Lower leg skin (tissue), 4 donors: ENCODE measurements around the gene SPAG9. TPM values are rescaled to one million over a fixed set of nuclear protein-coding genes. Genes with fewer than 3 reads are reported as not detected.

Source experiments
- DNase-seq, 2 donors: peaks; one replicate each; pipeline ENCODE4 v3.0.0-alpha.2; 2019; ENCODE audit warnings: low spot score in 2 of 2
- H3K4me3 ChIP-seq: fragments of 200-600 bp; sonication (generic); 2 replicates; pipeline ENCODE4 v1.5.1; 2017; ENCODE audit warnings: mild to moderate bottlenecking, low read depth; ENCODE audit not compliant: poor library complexity, severe bottlenecking
- POLR2A ChIP-seq, 2 donors: fragments of 450-650 bp; IDR thresholded peaks; one replicate each; pipeline ENCODE4 v1.6.1; 2016 to 2017; ENCODE audit warnings: antibody characterized with exemption in 2 of 2, mild to moderate bottlenecking in 1 of 2, moderate library complexity in 1 of 2
- WGBS, 2 donors: methylation state at CpG; one replicate each; pipeline ENCODE4 v1.1.5; 2018; 5-methylcytosine and 5-hydroxymethylcytosine counted together
- intact Hi-C: fragments of 100-400 bp; cut with DNase I; formaldehyde crosslinking; loops from one replicate; pipeline ENCODE4 v1.15.0; 2023; ENCODE audit warnings: low total_unique reads
- total RNA-seq, 4 donors: library from RNA; depleted of rRNA; stranded (reverse); fragments of >200 nt; gene quantifications; one replicate each; pipeline ENCODE4 v1.1.0, GENCODE V29; 2016
- TF ChIP-seq, protein P1 (sequence below), 3 donors: fragments of 450-650 bp; IDR thresholded peaks; one replicate each; pipeline ENCODE4 v1.5.1; 2016; ENCODE audit warnings: antibody characterized with exemption in 3 of 3, mild to moderate bottlenecking in 3 of 3, moderate library complexity in 2 of 3

Gene SPAG9
- total RNA-seq, 4 donors from 2014 or later: 63.7 to 106 (median 69.3) TPM

DNA sequence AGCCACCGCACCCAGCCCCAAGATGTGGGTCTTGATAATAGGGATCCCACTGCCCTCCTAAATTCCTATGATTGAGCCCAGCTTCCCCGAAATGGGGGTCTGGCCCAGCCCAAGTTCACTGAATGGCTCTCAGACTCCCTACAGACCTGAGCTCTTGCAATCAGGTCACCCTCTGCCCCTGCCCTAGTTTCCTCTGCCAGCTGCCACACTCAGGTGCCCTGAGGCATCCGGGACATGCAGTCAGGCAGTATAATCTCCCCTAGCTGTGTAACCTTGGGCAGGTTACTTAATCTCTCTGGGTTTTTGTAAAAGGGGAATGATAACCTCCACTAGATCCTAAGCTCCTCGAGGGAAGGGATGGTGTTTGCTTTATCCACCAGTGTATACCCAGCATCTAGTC is 193.4 kb downstream of the SPAG9 start:
- intact Hi-C loops: no loop called here
- H3K4me3 ChIP-seq: no peak overlapping the region
- no peak for DNase-seq
- 78 to 100% methylated on average over 2 to 4 of the region's 4 CpGs for WGBS, 2 donors
- TF ChIP-seq POLR2A (IDR thresholded peaks at IDR 0.05): no peak
- TF ChIP-seq, protein P1, sequence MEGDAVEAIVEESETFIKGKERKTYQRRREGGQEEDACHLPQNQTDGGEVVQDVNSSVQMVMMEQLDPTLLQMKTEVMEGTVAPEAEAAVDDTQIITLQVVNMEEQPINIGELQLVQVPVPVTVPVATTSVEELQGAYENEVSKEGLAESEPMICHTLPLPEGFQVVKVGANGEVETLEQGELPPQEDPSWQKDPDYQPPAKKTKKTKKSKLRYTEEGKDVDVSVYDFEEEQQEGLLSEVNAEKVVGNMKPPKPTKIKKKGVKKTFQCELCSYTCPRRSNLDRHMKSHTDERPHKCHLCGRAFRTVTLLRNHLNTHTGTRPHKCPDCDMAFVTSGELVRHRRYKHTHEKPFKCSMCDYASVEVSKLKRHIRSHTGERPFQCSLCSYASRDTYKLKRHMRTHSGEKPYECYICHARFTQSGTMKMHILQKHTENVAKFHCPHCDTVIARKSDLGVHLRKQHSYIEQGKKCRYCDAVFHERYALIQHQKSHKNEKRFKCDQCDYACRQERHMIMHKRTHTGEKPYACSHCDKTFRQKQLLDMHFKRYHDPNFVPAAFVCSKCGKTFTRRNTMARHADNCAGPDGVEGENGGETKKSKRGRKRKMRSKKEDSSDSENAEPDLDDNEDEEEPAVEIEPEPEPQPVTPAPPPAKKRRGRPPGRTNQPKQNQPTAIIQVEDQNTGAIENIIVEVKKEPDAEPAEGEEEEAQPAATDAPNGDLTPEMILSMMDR (IDR thresholded peaks at IDR 0.05): no peak

DNA sequence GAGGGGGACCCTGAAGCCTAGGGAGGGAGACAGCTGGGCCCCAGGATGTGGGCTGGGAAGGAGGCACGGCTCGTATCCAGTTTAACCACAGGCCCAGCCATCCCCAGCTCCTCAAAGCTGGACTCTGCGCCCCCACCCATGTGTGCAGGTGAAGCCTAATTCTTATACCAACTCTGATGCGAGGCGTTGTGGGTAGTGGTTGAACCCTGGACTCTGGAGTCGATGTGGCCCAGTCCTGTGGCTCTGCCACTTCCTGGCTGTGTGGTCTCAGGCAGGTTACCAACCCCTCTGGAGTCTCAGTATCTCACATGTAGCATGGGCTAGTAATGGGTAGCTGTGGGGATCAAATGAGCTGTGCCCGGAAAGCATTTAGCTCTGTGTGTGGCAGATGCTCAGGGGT is 194.1 kb downstream of the SPAG9 start:
- intact Hi-C loops: no loop called here
- no peak overlapping the region for H3K4me3 ChIP-seq

DNA sequence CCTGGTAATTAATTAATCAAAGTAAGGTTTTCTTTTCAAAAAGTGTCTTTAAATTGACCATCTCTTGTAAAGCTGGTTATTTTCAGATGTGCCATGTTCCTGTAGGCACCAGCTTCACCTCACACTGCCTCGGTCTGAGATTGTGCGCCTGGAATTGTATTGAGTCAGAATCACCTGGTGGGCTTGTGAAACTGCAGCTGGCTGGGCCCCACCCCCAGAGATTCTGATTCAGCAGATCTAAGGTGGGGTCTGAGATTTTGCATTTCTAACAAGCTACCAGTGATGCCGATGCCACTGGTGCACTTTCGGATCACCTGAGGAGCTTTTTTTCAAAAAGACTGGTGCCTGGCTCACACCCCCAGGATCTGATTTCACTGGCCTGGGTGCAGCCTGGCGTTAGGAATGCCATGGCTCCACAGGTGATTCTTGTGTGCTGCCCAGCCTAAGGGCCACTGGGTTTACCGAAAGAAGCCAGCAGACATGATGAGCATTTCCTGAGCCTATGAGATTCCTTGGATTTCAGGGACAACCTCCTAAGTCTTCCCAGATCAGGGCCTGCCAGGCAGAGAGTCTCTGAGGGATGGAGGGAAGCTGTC is 195.3 kb downstream of the SPAG9 start:
- DNase-seq: no peak
- TF ChIP-seq, protein P1 (IDR thresholded peaks at IDR 0.05): no peak
- TF ChIP-seq POLR2A (IDR thresholded peaks at IDR 0.05): no peak

More for the DNA sequence above, 194.1 kb downstream of the SPAG9 start:
- TF ChIP-seq POLR2A (IDR thresholded peaks at IDR 0.05): no peak
- TF ChIP-seq, protein P1 (IDR thresholded peaks at IDR 0.05): no peak
- no peak for DNase-seq
- WGBS, 2 donors: 91 to 92% methylated on average over 3 to 7 of the region's 7 CpGs

GRCh38 chr17:50924800-50925199 is 195.9 kb downstream of the SPAG9 start:
- WGBS, 2 donors: 77 to 82% methylated on average over 3 of the region's 3 CpGs
- no peak for TF ChIP-seq POLR2A (IDR thresholded peaks at IDR 0.05)
- TF ChIP-seq, protein P1 (IDR thresholded peaks at IDR 0.05): no peak
- H3K4me3 ChIP-seq: no peak overlapping the region
- intact Hi-C loops: no loop called here
- DNase-seq: no peak

More for the DNA sequence above, 195.3 kb downstream of the SPAG9 start:
- intact Hi-C loops: no loop called here
- H3K4me3 ChIP-seq: no peak overlapping the region
- WGBS, 2 donors: 68 to 86% methylated on average over 6 of the region's 6 CpGs

DNA sequence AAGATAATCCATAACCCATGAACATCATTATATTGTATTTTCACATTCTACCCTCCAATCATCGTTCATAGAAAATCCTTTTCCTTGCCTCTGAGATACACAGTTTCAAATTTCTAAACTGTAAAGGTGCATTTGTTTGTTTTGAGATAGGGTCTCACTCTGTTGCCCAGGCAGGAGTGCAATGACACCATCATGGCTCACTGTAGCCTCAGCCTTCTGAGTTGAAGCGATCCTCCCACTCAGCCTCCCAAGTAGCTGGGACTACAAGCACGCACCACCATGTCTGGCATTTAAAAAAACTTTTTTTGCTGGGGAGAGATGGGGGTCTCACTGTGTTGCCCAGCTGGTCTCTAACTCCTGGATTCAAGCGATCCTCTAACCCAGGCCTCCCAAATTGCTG is 196.4 kb downstream of the SPAG9 start:
- no peak for DNase-seq
- intact Hi-C loops: no loop called here
- WGBS, 2 donors: 97 to 98% methylated on average over 4 of the region's 4 CpGs
- TF ChIP-seq POLR2A (IDR thresholded peaks at IDR 0.05): no peak
- TF ChIP-seq, protein P1 (IDR thresholded peaks at IDR 0.05): no peak
- H3K4me3 ChIP-seq: no peak overlapping the region

GRCh38 chr17:50923611-50924010 is 197.1 kb downstream of the SPAG9 start:
- DNase-seq: no peak
- intact Hi-C loops: no loop called here
- no peak overlapping the region for H3K4me3 ChIP-seq
- WGBS, 2 donors: 85 to 89% methylated on average over 2 of the region's 2 CpGs
- no peak for TF ChIP-seq POLR2A (IDR thresholded peaks at IDR 0.05)
- TF ChIP-seq, protein P1 (IDR thresholded peaks at IDR 0.05): no peak
